Neural progenitor cell (in vitro differentiated cells): ENCODE data around the gene HAND1. TPM values are rescaled to one million over a fixed set of nuclear protein-coding genes. Genes with fewer than 3 reads are reported as not detected.
A peak's percentile ranks its signal among the peaks of the same experiment; 100 is the strongest.

Experiments used
- DNase-seq: peaks from one replicate; pipeline ENCODE4 v3.0.0-alpha.2; 2016; ENCODE audit warnings: low spot score
- H2AFZ ChIP-seq: fragments of 200-600 bp; sonication (generic); replicated peaks from 2 replicates; pipeline ENCODE4 v1.6.1; 2016; ENCODE audit warnings: antibody characterized with exemption
- H3F3A ChIP-seq: fragments of 200-600 bp; sonication (generic); 2 replicates; pipeline ENCODE4 v1.6.1; 2016; ENCODE audit warnings: antibody characterized with exemption, low read depth
- H3K27ac ChIP-seq: fragments of 200-600 bp; sonication (generic); 2 replicates; pipeline ENCODE4 v1.5.1; 2016; ENCODE audit warnings: mild to moderate bottlenecking
- H3K27me3 ChIP-seq: fragments of 200-600 bp; sonication (generic); 2 replicates; pipeline ENCODE4 v1.6.1; 2016; ENCODE audit warnings: mild to moderate bottlenecking, moderate library complexity
- H3K36me3 ChIP-seq: fragments of 200-600 bp; sonication (generic); 2 replicates; pipeline ENCODE4 v1.5.1; 2016
- H3K4me1 ChIP-seq: fragments of 200-600 bp; sonication (generic); 2 replicates; pipeline ENCODE4 v1.6.1; 2016; ENCODE audit warnings: mixed run types
- H3K4me2 ChIP-seq: fragments of 200-600 bp; sonication (generic); 2 replicates; pipeline ENCODE4 v1.6.1; 2016
- H3K4me3 ChIP-seq: fragments of 200-600 bp; sonication (generic); 2 replicates; pipeline ENCODE4 v1.5.1; 2016
- H3K79me2 ChIP-seq: fragments of 200-600 bp; sonication (generic); 2 replicates; pipeline ENCODE4 v1.6.1; 2016; ENCODE audit warnings: low read depth
- H3K9ac ChIP-seq: fragments of 200-600 bp; sonication (generic); 2 replicates; pipeline ENCODE4 v1.6.1; 2016
- H3K9me3 ChIP-seq: fragments of 200-600 bp; sonication (generic); 2 replicates; pipeline ENCODE4 v1.5.1; 2016; ENCODE audit warnings: low read depth
- H4K20me1 ChIP-seq: fragments of 200-600 bp; sonication (generic); 2 replicates; pipeline ENCODE4 v1.6.1; 2016; ENCODE audit warnings: low read depth
- H3K27ac Mint-ChIP-seq: 3 replicates; pipeline ENCODE4 v1.8.0; 2021; ENCODE audit warnings: mixed read lengths
- H3K27me3 Mint-ChIP-seq: 2 replicates; pipeline ENCODE4 v1.8.0; 2022; ENCODE audit warnings: low read depth, mild to moderate bottlenecking, inconsistent platforms, moderate library complexity, mixed read lengths; ENCODE audit not compliant: insufficient read depth
- H3K36me3 Mint-ChIP-seq: 3 replicates; pipeline ENCODE4 v1.8.0; 2021; ENCODE audit warnings: mixed read lengths
- H3K4me1 Mint-ChIP-seq: 3 replicates; pipeline ENCODE4 v1.8.0; 2021; ENCODE audit warnings: mixed read lengths
- H3K4me3 Mint-ChIP-seq: 3 replicates; pipeline ENCODE4 v1.8.0; 2021; ENCODE audit warnings: mild to moderate bottlenecking, moderate library complexity, mixed read lengths
- H3K9me3 Mint-ChIP-seq: 3 replicates; pipeline ENCODE4 v1.8.0; 2020; ENCODE audit warnings: mixed read lengths
- CTCF ChIP-seq: fragments of 200-600 bp; sonication (generic); IDR thresholded peaks from 2 replicates; pipeline ENCODE4 v1.5.1; 2017; ENCODE audit warnings: antibody characterized with exemption, mild to moderate bottlenecking
- EZH2 ChIP-seq: fragments of 200-600 bp; sonication (generic); IDR thresholded peaks from 2 replicates; pipeline ENCODE4 v1.6.1; 2017; ENCODE audit warnings: antibody characterized with exemption, mild to moderate bottlenecking, moderate library complexity
- EZH2phosphoT487 ChIP-seq: fragments of 200-600 bp; sonication (generic); IDR thresholded peaks from 2 replicates; pipeline ENCODE4 v1.6.1; 2017; ENCODE audit warnings: antibody characterized with exemption
- total RNA-seq: library from RNA; depleted of rRNA; stranded (reverse); fragments of >200 nt; gene quantifications from 2 replicates; pipeline ENCODE4 v1.2.3, GENCODE V29; 2015; ENCODE audit warnings: low replicate concordance

Gene HAND1
- total RNA-seq, 1 donor from 2014 or later = not detected

- Histone ChIP-seq H3K9me3 (no peaks in the 10 kb centered on the region), H3F3A (no peaks in the 10 kb centered on the region), H3K9ac (no peak overlapping the region), H4K20me1 (no peaks in the 10 kb centered on the region), H3K27ac (no peak overlapping the region), H3K4me2 (no peak overlapping the region), H3K36me3 (no peaks in the 10 kb centered on the region), H3K79me2 (no peaks in the 10 kb centered on the region), H3K4me1 (no peaks in the 10 kb centered on the region), H3K4me3 (no peak overlapping the region), H3K27me3 (peaks cover 33% of the 10 kb centered on the region), H2AFZ (no peak overlapping the region)
- peaks cover 20% of the 10 kb centered on the region for H3K27me3 Mint-ChIP-seq
- TF ChIP-seq EZH2phosphoT487 = no peak
- TF ChIP-seq EZH2 = no peak
- no peak for DNase-seq
- peaks cover 1% of the 10 kb centered on the region for H3K4me1 Mint-ChIP-seq
- no peaks in the 10 kb centered on the region for H3K36me3 Mint-ChIP-seq
- no peak overlapping the region for H3K27ac Mint-ChIP-seq
- no peak overlapping the region for H3K4me3 Mint-ChIP-seq
- no peaks in the 10 kb centered on the region for H3K9me3 Mint-ChIP-seq
Measured at GRCh38 chr5:154498591-154498990, 20.6 kb upstream of the HAND1 start.

DNA sequence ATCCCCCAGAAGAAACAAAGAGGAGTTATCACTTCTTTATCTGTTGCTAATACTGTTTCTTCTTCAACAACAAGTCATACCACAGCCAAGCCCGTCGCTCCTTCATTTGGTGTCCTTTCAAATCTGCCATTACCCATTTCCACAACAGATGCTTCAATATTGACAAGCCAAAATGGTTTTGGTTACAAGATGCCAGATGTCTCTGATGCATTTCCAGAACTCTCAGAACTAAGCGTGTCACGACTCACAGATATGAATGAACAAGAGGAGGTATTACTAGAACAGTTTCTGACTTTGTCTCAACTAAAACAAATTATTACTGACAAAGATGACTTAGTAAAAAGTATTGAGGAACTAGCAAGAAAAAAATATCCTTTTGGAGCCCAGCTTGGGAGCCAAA, 16.0 kb upstream of the HAND1 start:
- no peaks in the 10 kb centered on the region for H3K4me1 ChIP-seq
- no peaks in the 10 kb centered on the region for H3K4me1 Mint-ChIP-seq
- H3F3A ChIP-seq = no peaks in the 10 kb centered on the region
- TF ChIP-seq CTCF (no peak), EZH2 (no peak), EZH2phosphoT487 (no peak)
- no peak overlapping the region for H3K27ac ChIP-seq
- DNase-seq = no peak
- H4K20me1 ChIP-seq = no peaks in the 10 kb centered on the region
- H3K4me2 ChIP-seq = no peak overlapping the region
- no peaks in the 10 kb centered on the region for H3K79me2 ChIP-seq
- H3K27me3 ChIP-seq = peaks cover 76% of the 10 kb centered on the region
- no peak overlapping the region for H3K4me3 ChIP-seq
- H3K27me3 Mint-ChIP-seq = peaks cover 35% of the 10 kb centered on the region
- no peaks in the 10 kb centered on the region for H3K9me3 Mint-ChIP-seq
- no peak overlapping the region for H3K27ac Mint-ChIP-seq
- H3K4me3 Mint-ChIP-seq = no peak overlapping the region
- H3K9ac ChIP-seq = no peak overlapping the region
- no peak overlapping the region for H2AFZ ChIP-seq
- H3K36me3 ChIP-seq = no peaks in the 10 kb centered on the region
- H3K36me3 Mint-ChIP-seq = no peaks in the 10 kb centered on the region
- H3K9me3 ChIP-seq = no peaks in the 10 kb centered on the region

GRCh38 chr5:154493274-154493673, 15.2 kb upstream of the HAND1 start:
- TF ChIP-seq EZH2phosphoT487 (no peak), EZH2 (no peak), CTCF (no peak)

GRCh38 chr5:154491941-154492340, 13.9 kb upstream of the HAND1 start:
- DNase-seq = no peak
- TF ChIP-seq CTCF = no peak
- no peak for TF ChIP-seq EZH2phosphoT487
- TF ChIP-seq EZH2 = no peak

More at GRCh38 chr5:154493274-154493673, 15.2 kb upstream of the HAND1 start:
- Mint-ChIP-seq H3K27me3 (peaks cover 36% of the 10 kb centered on the region), H3K4me1 (no peaks in the 10 kb centered on the region), H3K4me3 (no peak overlapping the region), H3K36me3 (no peaks in the 10 kb centered on the region), H3K27ac (no peak overlapping the region), H3K9me3 (no peaks in the 10 kb centered on the region)
- H3F3A ChIP-seq = no peaks in the 10 kb centered on the region
- no peaks in the 10 kb centered on the region for H4K20me1 ChIP-seq
- peak; percentile 22 for DNase-seq
- peaks cover 84% of the 10 kb centered on the region for H3K27me3 ChIP-seq
- no peak overlapping the region for H3K9ac ChIP-seq
- H3K4me2 ChIP-seq = peak overlapping the region; percentile 42
- H3K27ac ChIP-seq = no peak overlapping the region
- no peaks in the 10 kb centered on the region for H3K79me2 ChIP-seq
- no peak overlapping the region for H2AFZ ChIP-seq
- no peak overlapping the region for H3K4me3 ChIP-seq
- no peaks in the 10 kb centered on the region for H3K36me3 ChIP-seq
- H3K9me3 ChIP-seq = no peaks in the 10 kb centered on the region
- H3K4me1 ChIP-seq = no peaks in the 10 kb centered on the region

More at GRCh38 chr5:154491941-154492340, 13.9 kb upstream of the HAND1 start:
- Mint-ChIP-seq H3K4me3 (no peak overlapping the region), H3K27ac (no peak overlapping the region), H3K36me3 (no peaks in the 10 kb centered on the region), H3K9me3 (no peaks in the 10 kb centered on the region), H3K27me3 (peaks cover 42% of the 10 kb centered on the region), H3K4me1 (no peaks in the 10 kb centered on the region)
- Histone ChIP-seq H3K4me2 (no peak overlapping the region), H3K9ac (no peak overlapping the region), H3K4me3 (no peak overlapping the region), H3K27ac (no peak overlapping the region), H3K4me1 (no peaks in the 10 kb centered on the region), H2AFZ (no peak overlapping the region), H3K27me3 (peaks cover 97% of the 10 kb centered on the region), H4K20me1 (peaks cover 5% of the 10 kb centered on the region), H3K9me3 (no peaks in the 10 kb centered on the region), H3F3A (no peaks in the 10 kb centered on the region), H3K79me2 (no peaks in the 10 kb centered on the region), H3K36me3 (no peaks in the 10 kb centered on the region)
